Measurements from ENCODE around the gene HINFP.

- TF ChIP-seq CTCF (IDR thresholded peaks at IDR 0.05; ENCODE audit: borderline replicate concordance, extremely low read depth, low read length, poor library complexity, severe bottlenecking) (no peak), EZH2 (IDR thresholded peaks at IDR 0.05; ENCODE audit: borderline replicate concordance, low read depth, low read length, severe bottlenecking) (no peak)
Measured at GRCh38 chr11:119099711-119100110, 21.7 kb upstream of the HINFP start.

All from DND-41 (cell line).